GM12878 (cell line): Measurements from ENCODE around the gene KLF18. TPM values are rescaled to one million over a fixed set of nuclear protein-coding genes. Genes with fewer than 3 reads are reported as not detected.
"Not testable (repeated sequence)": the region's sequence is repeated elsewhere in the genome, so short reads cannot be mapped to it uniquely, and the experiment has no call there.

ENCODE experiments used
- ATAC-seq: fragments of 200-7000 bp; cut with Tn5 transposase; 3 replicates; pipeline ENCODE4 v1.9.1; 2020; ENCODE audit warnings: mild to moderate bottlenecking, moderate library complexity
- BruUV-seq: library from RNA; stranded (reverse); fragments of 400-500 nt; replicated peaks from 2 replicates; lab custom pipeline; 2021; lab: Mats Ljungman, UMichigan
- CTCF ChIA-PET: fragments of 300-600 bp; sonication (Branson Sonifier 250); formaldehyde crosslinking; extraction: SDS; loops from one replicate; lab custom pipeline; 2021; ENCODE audit warnings: inconsistent platforms; lab: Yijun Ruan, JAX
- POLR2A ChIA-PET: fragments of 350-600 bp; formaldehyde crosslinking; extraction: SDS; loops from one replicate; lab custom pipeline; 2021; ENCODE audit warnings: inconsistent platforms; lab: Charles Lee
- RAD21 ChIA-PET: fragments of 300-600 bp; sonication (Branson Sonifier 250); formaldehyde crosslinking; loops from one replicate; lab custom pipeline; 2023; ENCODE audit warnings: antibody characterized with exemption; ENCODE audit not compliant: unreplicated experiment; lab: Charles Lee
- SMC1A ChIA-PET: fragments of 300-600 bp; sonication (Branson Sonifier 250); formaldehyde crosslinking; loops from one replicate; lab custom pipeline; 2023; ENCODE audit not compliant: unreplicated experiment, uncharacterized antibody; lab: Charles Lee
- DNase-seq: peaks from one replicate; pipeline ENCODE4 v3.0.0-alpha.2; 2011; ENCODE audit warnings: low read depth, low spot score
- FAIRE-seq: peaks from 3 replicates; lab custom pipeline; 2011; peaks lifted over from hg19 to GRCh38; lab: Jason Lieb, UNC
- H2AFZ ChIP-seq: 2 replicates; pipeline ENCODE4 v1.6.0; 2011; ENCODE audit warnings: low read depth, low read length, control low read depth; ENCODE audit not compliant: control insufficient read depth
- H3K27ac ChIP-seq: 2 replicates; pipeline ENCODE4 v1.5.1; 2011; ENCODE audit warnings: control low read depth; ENCODE audit not compliant: control insufficient read depth, insufficient read depth
- H3K27me3 ChIP-seq, 2 experiments: replicated peaks in 1 of 2; 2 replicates each; pipeline versions ENCODE4 v1.6.0 to v1.6.1; 2011; ENCODE audit warnings: low read length in 1 of 2; ENCODE audit not compliant: control insufficient read depth in 2 of 2, insufficient read depth in 2 of 2
- H3K36me3 ChIP-seq, 2 experiments: 2 replicates each; pipeline ENCODE4 v1.5.1; 2011; ENCODE audit warnings: low read length in 1 of 2; ENCODE audit not compliant: control insufficient read depth in 2 of 2, insufficient read depth in 2 of 2
- H3K4me1 ChIP-seq: 2 replicates; pipeline ENCODE4 v1.6.1; 2011; ENCODE audit warnings: mild to moderate bottlenecking, low read length, moderate library complexity, mixed read lengths; ENCODE audit not compliant: control insufficient read depth, insufficient read depth
- H3K4me2 ChIP-seq: 2 replicates; pipeline ENCODE4 v1.6.0; 2011; ENCODE audit warnings: control low read depth; ENCODE audit not compliant: control insufficient read depth, insufficient read depth
- H3K4me3 ChIP-seq: fragments of 200-600 bp; sonication (generic); 2 replicates; pipeline ENCODE4 v1.5.1; 2016
- H3K79me2 ChIP-seq: 2 replicates; pipeline ENCODE4 v1.6.0; 2011; ENCODE audit warnings: low read length; ENCODE audit not compliant: control insufficient read depth, insufficient read depth
- H3K9ac ChIP-seq: 2 replicates; pipeline ENCODE4 v1.8.0; 2011; ENCODE audit warnings: low read length, control low read depth, mixed read lengths; ENCODE audit not compliant: control insufficient read depth, insufficient read depth
- H3K9me3 ChIP-seq: replicated peaks from 3 replicates; pipeline ENCODE4 v1.5.1; 2011; ENCODE audit warnings: mild to moderate bottlenecking, low read length; ENCODE audit not compliant: control insufficient read depth, insufficient read depth
- H4K20me1 ChIP-seq: 2 replicates; pipeline ENCODE4 v1.6.0; 2011; ENCODE audit not compliant: control insufficient read depth, insufficient read depth
- ATF7 ChIP-seq: fragments of 450-650 bp; IDR thresholded peaks from 2 replicates; pipeline ENCODE4 v1.6.1; 2016; ENCODE audit warnings: low read depth, mild to moderate bottlenecking
- BACH1 ChIP-seq: fragments of 450-650 bp; IDR thresholded peaks from 2 replicates; pipeline ENCODE4 v1.6.1; 2017; ENCODE audit warnings: mild to moderate bottlenecking, borderline replicate concordance
- BRCA1 ChIP-seq: IDR thresholded peaks from 2 replicates; pipeline ENCODE4 v1.6.1; 2011; ENCODE audit warnings: low read depth, low read length, improper control_type of control experiment
- CBFB ChIP-seq: IDR thresholded peaks from 2 replicates; pipeline ENCODE4 v1.6.1; 2016; ENCODE audit warnings: antibody characterized with exemption, low read depth
- KAT2A ChIP-seq: conservative IDR thresholded peaks from 2 replicates; pipeline ENCODE4 v1.6.1; 2011; ENCODE audit warnings: low read depth, low read length; ENCODE audit not compliant: control insufficient read depth
- NFXL1 ChIP-seq: fragments of 450-650 bp; IDR thresholded peaks from 2 replicates; pipeline ENCODE4 v1.6.1; 2017; ENCODE audit warnings: antibody characterized with exemption, mild to moderate bottlenecking, borderline replicate concordance
- RELA ChIP-seq: fragments of 450-650 bp; IDR thresholded peaks from 2 replicates; pipeline ENCODE4 v1.8.0; 2014; ENCODE audit warnings: borderline replicate concordance; ENCODE audit not compliant: partially characterized antibody
- WGBS: methylation state at CpG from one replicate; pipeline ENCODE4 v1.1.6; 2016; ENCODE audit warnings: low lambda C conversion rate; ENCODE audit not compliant: insufficient replicate concordance, insufficient coverage; ENCODE audit errors: missing lambda C conversion rate; 5-methylcytosine and 5-hydroxymethylcytosine counted together
- in situ Hi-C: fragments of 300-500 bp; cut with MboI; formaldehyde crosslinking; loops from 9 replicates; pipeline ENCODE4 v1.14.3; 2018; ENCODE audit warnings: mixed read lengths
- intact Hi-C: fragments of 100-400 bp; cut with micrococcal nuclease; formaldehyde crosslinking; loops from one replicate; pipeline ENCODE4 v1.14.2; 2022; ENCODE audit not compliant: unreplicated experiment
- polyA plus RNA-seq, 11 experiments: library from polyadenylated mRNA; depleted of rRNA in 4 of 11; unstranded in 6 of 11; stranded (reverse) in 5 of 11; fragments of >200 nt; fragmentation: Nextera tagmentation in 4 of 11; fragmentation: Illumina TruSeq in 1 of 11; extraction: Ambion mirVana in 4 of 11; extraction: Trizol in 1 of 11; gene quantifications; 1 replicate in 1 of 11; 2 replicates in 10 of 11; pipeline versions ENCODE4 v1.2.1 to v1.2.3, GENCODE V29; 2011 to 2016; ENCODE audit warnings: inconsistent platforms in 2 of 11, missing spikeins in 2 of 11, low read depth in 1 of 11
- total RNA-seq, 4 experiments: library from RNA; depleted of rRNA in 3 of 4; stranded (reverse); fragments of >200 nt in 3 of 4; fragmentation: Illumina TruSeq in 1 of 4; extraction: Trizol in 1 of 4; gene quantifications; 2 replicates each; pipeline versions ENCODE4 v1.2.1 to v1.2.3, GENCODE V29; 2013 to 2021
- TF ChIP-seq, protein P1 (sequence below): fragments of 450-650 bp; formaldehyde crosslinking; IDR thresholded peaks from 2 replicates; pipeline ENCODE4 v1.4.0; 2022; ENCODE audit warnings: mild to moderate bottlenecking, moderate library complexity
- TF ChIP-seq, protein P2 (sequence below): IDR thresholded peaks from 2 replicates; pipeline ENCODE4 v1.6.1; 2011; ENCODE audit warnings: borderline replicate concordance, low read depth, mild to moderate bottlenecking, moderate library complexity, mixed read lengths, low read length; ENCODE audit not compliant: insufficient read depth; ENCODE audit errors: extremely low read length
- TF ChIP-seq, protein P3 (sequence below): IDR thresholded peaks from 2 replicates; pipeline ENCODE4 v1.6.1; 2012; ENCODE audit warnings: low read depth, low read length, improper control_type of control experiment

Gene KLF18
- total and polyA plus RNA-seq, 10 of the 15 experiments (the other 5 are each of a cell fraction or from before 2014, with no cell fraction given) = not detected

DNA sequence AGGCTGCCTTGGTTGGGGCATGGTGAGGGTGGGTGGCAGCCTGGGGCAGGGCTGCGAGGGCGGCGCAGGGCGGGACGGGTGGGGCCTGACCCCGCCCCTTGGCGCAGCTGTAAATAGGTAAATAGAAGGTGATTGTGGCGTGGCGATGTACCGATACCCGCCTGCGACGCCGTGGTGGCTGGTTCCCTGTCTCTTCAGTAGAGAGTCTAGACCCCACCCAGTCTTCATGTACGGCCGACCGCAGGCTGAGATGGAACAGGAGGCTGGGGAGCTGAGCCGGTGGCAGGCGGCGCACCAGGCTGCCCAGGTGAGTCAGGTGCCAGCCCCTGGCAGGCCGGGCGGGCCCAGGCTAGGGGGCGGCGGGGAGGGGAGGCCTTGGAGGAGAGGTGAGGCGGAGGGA is 22.7 kb downstream of the KLF18 start, which contains the start of gene KLF17 (continued):
- TF ChIP-seq, protein P1, sequence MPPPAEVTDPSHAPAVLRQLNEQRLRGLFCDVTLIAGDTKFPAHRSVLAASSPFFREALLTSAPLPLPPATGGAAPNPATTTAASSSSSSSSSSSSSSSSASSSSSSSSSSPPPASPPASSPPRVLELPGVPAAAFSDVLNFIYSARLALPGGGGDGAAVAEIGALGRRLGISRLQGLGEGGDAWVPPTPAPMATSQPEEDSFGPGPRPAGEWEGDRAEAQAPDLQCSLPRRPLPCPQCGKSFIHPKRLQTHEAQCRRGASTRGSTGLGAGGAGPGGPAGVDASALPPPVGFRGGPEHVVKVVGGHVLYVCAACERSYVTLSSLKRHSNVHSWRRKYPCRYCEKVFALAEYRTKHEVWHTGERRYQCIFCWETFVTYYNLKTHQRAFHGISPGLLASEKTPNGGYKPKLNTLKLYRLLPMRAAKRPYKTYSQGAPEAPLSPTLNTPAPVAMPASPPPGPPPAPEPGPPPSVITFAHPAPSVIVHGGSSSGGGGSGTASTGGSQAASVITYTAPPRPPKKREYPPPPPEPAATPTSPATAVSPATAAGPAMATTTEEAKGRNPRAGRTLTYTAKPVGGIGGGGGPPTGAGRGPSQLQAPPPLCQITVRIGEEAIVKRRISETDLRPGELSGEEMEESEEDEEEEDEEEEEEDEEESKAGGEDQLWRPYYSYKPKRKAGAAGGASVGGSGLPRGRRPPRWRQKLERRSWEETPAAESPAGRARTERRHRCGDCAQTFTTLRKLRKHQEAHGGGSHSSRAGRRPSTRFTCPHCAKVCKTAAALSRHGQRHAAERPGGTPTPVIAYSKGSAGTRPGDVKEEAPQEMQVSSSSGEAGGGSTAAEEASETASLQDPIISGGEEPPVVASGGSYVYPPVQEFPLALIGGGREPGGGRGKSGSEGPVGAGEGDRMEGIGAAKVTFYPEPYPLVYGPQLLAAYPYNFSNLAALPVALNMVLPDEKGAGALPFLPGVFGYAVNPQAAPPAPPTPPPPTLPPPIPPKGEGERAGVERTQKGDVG (CRISPR knock-in tag) = no peak
- TF ChIP-seq KAT2A (no peak), BACH1 (no peak), BRCA1 (no peak), NFXL1 (no peak), ATF7 (no peak), CBFB (no peak), RELA (no peak)
- TF ChIP-seq, protein P2, sequence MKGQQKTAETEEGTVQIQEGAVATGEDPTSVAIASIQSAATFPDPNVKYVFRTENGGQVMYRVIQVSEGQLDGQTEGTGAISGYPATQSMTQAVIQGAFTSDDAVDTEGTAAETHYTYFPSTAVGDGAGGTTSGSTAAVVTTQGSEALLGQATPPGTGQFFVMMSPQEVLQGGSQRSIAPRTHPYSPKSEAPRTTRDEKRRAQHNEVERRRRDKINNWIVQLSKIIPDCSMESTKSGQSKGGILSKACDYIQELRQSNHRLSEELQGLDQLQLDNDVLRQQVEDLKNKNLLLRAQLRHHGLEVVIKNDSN = no peak
- TF ChIP-seq, protein P3, sequence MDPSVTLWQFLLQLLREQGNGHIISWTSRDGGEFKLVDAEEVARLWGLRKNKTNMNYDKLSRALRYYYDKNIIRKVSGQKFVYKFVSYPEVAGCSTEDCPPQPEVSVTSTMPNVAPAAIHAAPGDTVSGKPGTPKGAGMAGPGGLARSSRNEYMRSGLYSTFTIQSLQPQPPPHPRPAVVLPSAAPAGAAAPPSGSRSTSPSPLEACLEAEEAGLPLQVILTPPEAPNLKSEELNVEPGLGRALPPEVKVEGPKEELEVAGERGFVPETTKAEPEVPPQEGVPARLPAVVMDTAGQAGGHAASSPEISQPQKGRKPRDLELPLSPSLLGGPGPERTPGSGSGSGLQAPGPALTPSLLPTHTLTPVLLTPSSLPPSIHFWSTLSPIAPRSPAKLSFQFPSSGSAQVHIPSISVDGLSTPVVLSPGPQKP = no peak

DNA sequence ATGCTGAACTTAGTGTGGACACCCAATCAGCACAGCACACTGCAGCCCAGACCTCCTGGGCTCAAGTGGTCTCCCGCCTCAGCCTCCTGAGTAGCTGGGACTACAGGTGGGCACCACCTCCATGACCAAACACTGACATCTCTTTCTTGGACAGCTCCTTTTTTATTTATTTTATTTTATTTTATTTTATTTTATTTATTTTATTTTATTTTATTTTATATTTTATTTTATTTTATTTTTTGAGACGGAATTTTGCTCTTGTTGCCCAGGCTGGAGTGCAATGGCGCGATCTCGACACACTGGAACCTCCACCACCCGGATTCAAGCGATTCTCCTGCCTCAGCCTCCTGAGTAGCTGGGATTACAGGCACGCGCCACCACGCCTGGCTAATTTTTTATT is 24.2 kb downstream of the KLF18 start:
- H3K9ac ChIP-seq, H3K27ac ChIP-seq, FAIRE-seq, DNase-seq, CTCF ChIA-PET, H3K4me3 ChIP-seq, POLR2A ChIA-PET, SMC1A ChIA-PET, in situ Hi-C loops, H3K27me3 ChIP-seq, ATAC-seq, H3K9me3 ChIP-seq, H3K36me3 ChIP-seq, H3K4me1 ChIP-seq, H3K79me2 ChIP-seq, H3K4me2 ChIP-seq, H2AFZ ChIP-seq, BruUV-seq, H4K20me1 ChIP-seq, RAD21 ChIA-PET, intact Hi-C loops: not testable (repeated sequence)
- WGBS = 72% methylated on average over 10 of the region's 10 CpGs
